Ovary (tissue), 9 donors: Measurements from ENCODE around the gene CEP112. TPM values are rescaled to one million over a fixed set of nuclear protein-coding genes. Genes with fewer than 3 reads are reported as not detected.
A peak's percentile ranks its signal among the peaks of the same experiment; 100 is the strongest.

Experiments used
- DNase-seq, 5 donors: peaks; one replicate each; pipeline ENCODE4 v3.0.0-alpha.2; 2019 to 2020
- H3K27ac ChIP-seq, 2 donors: fragments of 200-600 bp; one replicate each; pipeline versions ENCODE4 v1.5.1 to v1.8.0; 2019 to 2022
- H3K27me3 ChIP-seq: fragments of 200-600 bp; one replicate; pipeline ENCODE4 v1.8.0; 2022
- H3K36me3 ChIP-seq: fragments of 200-600 bp; sonication (generic); one replicate; pipeline ENCODE4 v1.5.1; 2019
- H3K4me1 ChIP-seq: one replicate; pipeline ENCODE4 v1.8.1; 2013; ENCODE audit warnings: mild to moderate bottlenecking, moderate library complexity; ENCODE audit not compliant: insufficient read depth
- H3K4me3 ChIP-seq: fragments of 200-600 bp; sonication (generic); one replicate; pipeline ENCODE4 v1.5.1; 2017
- H3K9me3 ChIP-seq, 2 donors: fragments of 200-600 bp in 1 of 2; sonication (generic) in 1 of 2; one replicate each; pipeline versions ENCODE4 v1.5.1 to v1.8.1; 2013 to 2019; ENCODE audit warnings: mild to moderate bottlenecking in 1 of 2, moderate library complexity in 1 of 2
- EP300 ChIP-seq: sonication (generic); formaldehyde crosslinking; IDR thresholded peaks from one replicate; pipeline ENCODE4 v1.6.1; 2017; ENCODE audit warnings: antibody characterized with exemption
- POLR2A ChIP-seq: fragments of 450-650 bp; IDR thresholded peaks from one replicate; pipeline ENCODE4 v1.6.1; 2017; ENCODE audit warnings: antibody characterized with exemption, mild to moderate bottlenecking, moderate library complexity
- WGBS, 3 donors: extraction: QIAGEN DNeasy Blood & Tissue Kit in 1 of 3; methylation state at CpG; one replicate each; pipeline versions ENCODE4 v1.1.5 to v1.1.7; 2013 to 2017; 5-methylcytosine and 5-hydroxymethylcytosine counted together
- intact Hi-C, 4 donors: fragments of 100-400 bp; cut with DNase I; formaldehyde crosslinking; loops; one replicate each; pipeline versions ENCODE4 v1.11.0 to v1.15.1; 2022 to 2023
- polyA plus RNA-seq, 2 donors: library from polyadenylated mRNA; stranded (reverse); fragments of 200-250 nt in 1 of 2; fragments of 350-450 nt in 1 of 2; fragmentation: Illumina TruSeq in 1 of 2; extraction: RNeasy Lipid Tissue Mini Kit (QIAGEN cat#74804) in 1 of 2; gene quantifications; one replicate each; pipeline ENCODE4 v1.2.3, GENCODE V29; 2013 to 2014
- total RNA-seq, 7 donors: library from RNA; depleted of rRNA in 2 of 7; stranded (reverse); fragments of >200 nt in 2 of 7; fragmentation: NEBNext Ultra II Directional in 3 of 7; extraction: Animal tissue kit (Norgen Biotek cat#: 25700) in 3 of 7; gene quantifications; one replicate each; pipeline versions ENCODE4 v1.1.0 to v1.2.4, GENCODE V29; 2016 to 2023
- TF ChIP-seq, protein P1 (sequence below), 3 donors: fragments of 450-650 bp in 2 of 3; fragments of 200-600 bp in 1 of 3; IDR thresholded peaks; one replicate each; pipeline versions ENCODE4 v1.5.1 to v1.8.0; 2016 to 2022; ENCODE audit warnings: antibody characterized with exemption in 3 of 3, mild to moderate bottlenecking in 1 of 3
- donor health status: DM: no; HTN: no; CAD: no; lungs with moderate emphysema.
- donor health status: DM: no; HTN: no; CAD: no.
- donor health status: Bipolar disorder and iron deficiency.
- donor health status: DM: yes; HTN: yes; CAD: no.
- donor health status: DM: no; HTN: no; CAD: no.
- donor health status: DM: yes; HTN: yes; CAD: no.

Gene CEP112
- total and polyA plus RNA-seq, 9 donors: 9.3 to 25.5 (median 16.9) TPM

- no peak overlapping the region for H3K4me3 ChIP-seq
- WGBS, 3 donors: 48 to 67% (median 48%) methylated on average over 5 of the region's 5 CpGs
- H3K9me3 ChIP-seq: no peaks in the 10 kb centered on the region
- TF ChIP-seq POLR2A: no peak
- TF ChIP-seq EP300: no peak
- TF ChIP-seq, protein P1, sequence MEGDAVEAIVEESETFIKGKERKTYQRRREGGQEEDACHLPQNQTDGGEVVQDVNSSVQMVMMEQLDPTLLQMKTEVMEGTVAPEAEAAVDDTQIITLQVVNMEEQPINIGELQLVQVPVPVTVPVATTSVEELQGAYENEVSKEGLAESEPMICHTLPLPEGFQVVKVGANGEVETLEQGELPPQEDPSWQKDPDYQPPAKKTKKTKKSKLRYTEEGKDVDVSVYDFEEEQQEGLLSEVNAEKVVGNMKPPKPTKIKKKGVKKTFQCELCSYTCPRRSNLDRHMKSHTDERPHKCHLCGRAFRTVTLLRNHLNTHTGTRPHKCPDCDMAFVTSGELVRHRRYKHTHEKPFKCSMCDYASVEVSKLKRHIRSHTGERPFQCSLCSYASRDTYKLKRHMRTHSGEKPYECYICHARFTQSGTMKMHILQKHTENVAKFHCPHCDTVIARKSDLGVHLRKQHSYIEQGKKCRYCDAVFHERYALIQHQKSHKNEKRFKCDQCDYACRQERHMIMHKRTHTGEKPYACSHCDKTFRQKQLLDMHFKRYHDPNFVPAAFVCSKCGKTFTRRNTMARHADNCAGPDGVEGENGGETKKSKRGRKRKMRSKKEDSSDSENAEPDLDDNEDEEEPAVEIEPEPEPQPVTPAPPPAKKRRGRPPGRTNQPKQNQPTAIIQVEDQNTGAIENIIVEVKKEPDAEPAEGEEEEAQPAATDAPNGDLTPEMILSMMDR (IDR thresholded peaks at IDR 0.05): no peak
- no peak for DNase-seq
- H3K36me3 ChIP-seq: no peaks in the 10 kb centered on the region
- peak overlapping the region in 1 of 2 donors; percentile 46 for H3K27ac ChIP-seq
- peaks cover 8% of the 10 kb centered on the region for H3K4me1 ChIP-seq
- intact Hi-C loops: no loop called here
- H3K27me3 ChIP-seq: no peaks in the 10 kb centered on the region
These were observed 440.7 kb downstream of the CEP112 start for GRCh38 chr17:65751263-65751662.

GRCh38 chr17:65750631-65751115 is 441.3 kb downstream of the CEP112 start:
- peak overlapping the region; percentile 38 to 46 for H3K27ac ChIP-seq

DNA sequence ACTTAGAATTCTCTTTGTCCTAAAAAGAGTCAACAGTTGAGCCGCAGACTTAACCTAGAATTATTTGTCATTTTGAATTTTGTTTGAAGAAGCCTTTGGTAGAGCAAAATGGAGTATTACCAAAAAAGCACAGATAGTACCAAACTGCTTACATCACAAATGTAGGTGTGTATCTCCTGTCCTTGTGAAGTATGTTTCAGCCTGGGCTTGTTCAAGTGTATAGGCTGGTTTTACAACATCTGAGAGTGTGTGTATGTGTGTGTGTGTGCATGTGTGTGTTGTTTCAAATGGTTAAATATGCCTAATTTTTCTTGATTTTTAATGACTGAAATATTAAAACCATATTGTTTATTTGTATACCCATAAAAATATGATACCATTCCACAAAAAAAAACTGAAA is 441.8 kb downstream of the CEP112 start:
- no peak for DNase-seq
- TF ChIP-seq EP300 (no peak), POLR2A (no peak)
- TF ChIP-seq, protein P1 (IDR thresholded peaks at IDR 0.05): no peak
- WGBS, 3 donors: 59 to 62% (median 59%) methylated on average over 1 of the region's 1 CpG
- H3K4me3 ChIP-seq: no peak overlapping the region
- peaks cover 8% of the 10 kb centered on the region for H3K4me1 ChIP-seq
- intact Hi-C loops: no loop called here
- peak overlapping the region in 1 of 2 donors; percentile 46 for H3K27ac ChIP-seq
- H3K36me3 ChIP-seq: no peaks in the 10 kb centered on the region
- H3K27me3 ChIP-seq: no peaks in the 10 kb centered on the region
- H3K9me3 ChIP-seq: no peaks in the 10 kb centered on the region

More at GRCh38 chr17:65750631-65751115, 441.3 kb downstream of the CEP112 start:
- no peaks in the 10 kb centered on the region for H3K27me3 ChIP-seq
- intact Hi-C loops: no loop called here
- peaks cover 8% of the 10 kb centered on the region for H3K4me1 ChIP-seq
- H3K4me3 ChIP-seq: no peak overlapping the region
- peak; percentile 34 to 87 (median 81) for DNase-seq
- no peaks in the 10 kb centered on the region for H3K9me3 ChIP-seq
- WGBS, 3 donors: 7 to 17% (median 11%) methylated on average over 2 of the region's 2 CpGs
- H3K36me3 ChIP-seq: no peaks in the 10 kb centered on the region
- TF ChIP-seq EP300 (no peak), POLR2A (no peak)
- TF ChIP-seq, protein P1 (IDR thresholded peaks at IDR 0.05): no peak

DNA sequence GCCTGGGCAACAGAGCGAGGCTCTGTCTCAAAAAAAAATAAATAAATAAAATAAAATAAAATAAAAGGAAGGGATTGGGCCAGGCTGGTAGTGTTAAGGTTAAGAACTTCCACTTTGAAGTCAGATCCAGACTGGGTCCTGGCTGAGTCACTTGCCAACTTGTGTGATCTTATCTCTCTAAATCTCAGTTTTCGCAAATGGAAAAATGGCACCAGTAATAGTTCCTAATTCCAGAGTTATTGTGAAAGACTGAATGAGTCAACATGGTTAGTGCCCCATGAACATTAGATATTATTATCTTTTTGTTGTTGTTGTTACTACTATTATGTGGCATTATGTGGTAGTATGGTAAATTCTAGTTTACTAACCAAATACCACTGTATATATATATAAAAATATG is 442.5 kb downstream of the CEP112 start:
- H3K27ac ChIP-seq: peak overlapping the region in 1 of 2 donors; percentile 46
- no peak for DNase-seq
- intact Hi-C loops: no loop called here
- H3K9me3 ChIP-seq: no peaks in the 10 kb centered on the region
- no peak for TF ChIP-seq EP300
- TF ChIP-seq, protein P1 (IDR thresholded peaks at IDR 0.05): no peak
- no peak for TF ChIP-seq POLR2A
- no peaks in the 10 kb centered on the region for H3K36me3 ChIP-seq
- H3K4me1 ChIP-seq: peaks cover 8% of the 10 kb centered on the region
- no peaks in the 10 kb centered on the region for H3K27me3 ChIP-seq
- WGBS, 3 donors: 89 to 99% (median 96%) methylated on average over 2 of the region's 2 CpGs
- no peak overlapping the region for H3K4me3 ChIP-seq
